HepG2 (cell line): ENCODE data around the gene PAQR6. TPM values are rescaled to one million over a fixed set of nuclear protein-coding genes. Genes with fewer than 3 reads are reported as not detected.

Experiments used
- ATAC-seq: fragments of 200-7000 bp; cut with Tn5 transposase; 3 replicates; pipeline ENCODE4 v1.9.1; 2020; ENCODE audit warnings: mild to moderate bottlenecking, moderate library complexity
- BruUV-seq: library from RNA; stranded (reverse); fragments of 400-500 nt; replicated peaks from 2 replicates; lab custom pipeline; 2021; lab: Mats Ljungman, UMichigan
- CTCF ChIA-PET: fragments of 300-600 bp; formaldehyde crosslinking; extraction: SDS; loops from one replicate; lab custom pipeline; 2021; ENCODE audit warnings: low total read pairs, inconsistent platforms, low intra/inter-chr PET ratio; lab: Yijun Ruan, JAX
- POLR2A ChIA-PET: fragments of 350-600 bp; sonication (Branson Sonifier 250); formaldehyde crosslinking; loops from one replicate; lab custom pipeline; 2020; ENCODE audit warnings: antibody characterized with exemption, inconsistent platforms; lab: Yijun Ruan, JAX
- DNase-seq: peaks from one replicate; pipeline ENCODE4 v3.0.0-alpha.2; 2015; ENCODE audit warnings: low spot score
- FAIRE-seq: peaks from 3 replicates; lab custom pipeline; 2011; peaks lifted over from hg19 to GRCh38; lab: Jason Lieb, UNC
- H2AFZ ChIP-seq: one replicate; pipeline ENCODE4 v1.6.1; 2011; ENCODE audit warnings: low read length, inconsistent platforms
- H3K27ac ChIP-seq: fragments of 300-600 bp; 3 replicates; pipeline ENCODE4 v1.8.0; 2011; ENCODE audit warnings: mixed run types, mild to moderate bottlenecking, mixed read lengths, low read length, inconsistent platforms; ENCODE audit not compliant: insufficient read depth; ENCODE audit errors: extremely low read length
- H3K27me3 ChIP-seq, 2 experiments: fragments of 200-600 bp in 1 of 2; 2 replicates in 1 of 2; 3 replicates in 1 of 2; pipeline versions ENCODE4 v1.6.0 to v1.8.0; 2011; ENCODE audit warnings: low read length in 2 of 2, mild to moderate bottlenecking in 2 of 2, moderate library complexity in 2 of 2, inconsistent platforms in 1 of 2; ENCODE audit not compliant: insufficient read depth in 2 of 2, control insufficient read depth in 1 of 2
- H3K36me3 ChIP-seq, 2 experiments: fragments of 200-600 bp in 1 of 2; replicated peaks in 1 of 2; 2 replicates in 1 of 2; 3 replicates in 1 of 2; pipeline versions ENCODE4 v1.5.1 to v1.8.0; 2011; ENCODE audit warnings: low read length in 2 of 2, inconsistent platforms in 1 of 2; ENCODE audit not compliant: insufficient read depth in 2 of 2, control insufficient read depth in 1 of 2
- H3K4me1 ChIP-seq: 2 replicates; pipeline ENCODE4 v1.5.1; 2012; ENCODE audit warnings: low read length, inconsistent platforms; ENCODE audit not compliant: insufficient read depth
- H3K4me2 ChIP-seq: 2 replicates; pipeline ENCODE4 v1.6.0; 2011; ENCODE audit warnings: low read depth, low read length, inconsistent platforms
- H3K4me3 ChIP-seq, 3 experiments: fragments of 200-600 bp in 1 of 3; sonication (generic), shearing (Covaris generic) in 1 of 3; replicated peaks in 1 of 3; 2 replicates each; pipeline ENCODE4 v1.5.1; 2011 to 2016; ENCODE audit warnings: low read length in 3 of 3, inconsistent platforms in 2 of 3, low read depth in 2 of 3, mild to moderate bottlenecking in 2 of 3, control low read depth in 1 of 3, mixed read lengths in 1 of 3; ENCODE audit not compliant: insufficient read depth in 1 of 3
- H3K79me2 ChIP-seq: one replicate; pipeline ENCODE4 v1.6.1; 2011; ENCODE audit warnings: low read length, inconsistent platforms; ENCODE audit not compliant: insufficient read depth
- H3K9ac ChIP-seq: 2 replicates; pipeline ENCODE4 v1.6.0; 2011; ENCODE audit warnings: mild to moderate bottlenecking, low read depth, low read length, inconsistent platforms; ENCODE audit not compliant: insufficient read depth
- H3K9me3 ChIP-seq: 2 replicates; pipeline ENCODE4 v1.5.1; 2012; ENCODE audit warnings: mild to moderate bottlenecking, low read length
- H4K20me1 ChIP-seq: 2 replicates; pipeline ENCODE4 v1.6.0; 2011; ENCODE audit warnings: inconsistent platforms, mild to moderate bottlenecking, low read length, moderate library complexity; ENCODE audit not compliant: insufficient read depth
- FOXK1 ChIP-seq: sonication (generic); formaldehyde crosslinking; IDR thresholded peaks from 2 replicates; pipeline ENCODE4 v1.4.0; 2020; ENCODE audit warnings: low read depth, missing genetic modification reagents, borderline replicate concordance
- GTF3A ChIP-seq: sonication (generic); formaldehyde crosslinking; conservative IDR thresholded peaks from 2 replicates; pipeline ENCODE4 v1.4.0; 2020; ENCODE audit warnings: mild to moderate bottlenecking, missing genetic modification reagents
- MTF2 ChIP-seq: sonication (generic); formaldehyde crosslinking; IDR thresholded peaks from 2 replicates; pipeline ENCODE4 v1.5.0; 2020; ENCODE audit warnings: missing genetic modification reagents, borderline replicate concordance
- MXD1 ChIP-seq: sonication (generic); formaldehyde crosslinking; IDR thresholded peaks from 2 replicates; pipeline ENCODE4 v1.4.0; 2020; ENCODE audit warnings: mild to moderate bottlenecking, missing genetic modification reagents
- MYC ChIP-seq: sonication (generic); formaldehyde crosslinking; IDR thresholded peaks from 2 replicates; pipeline ENCODE4 v1.9.0; 2021; ENCODE audit warnings: missing genetic modification reagents, borderline replicate concordance
- NR2F6 ChIP-seq, 2 experiments: IDR thresholded peaks; 2 replicates each; pipeline ENCODE4 v1.6.1; 2016; ENCODE audit warnings: antibody characterized with exemption in 1 of 2, mild to moderate bottlenecking in 1 of 2
- RARG ChIP-seq: sonication (generic); formaldehyde crosslinking; IDR thresholded peaks from 2 replicates; pipeline ENCODE4 v1.4.0; 2020; ENCODE audit warnings: low read depth, mild to moderate bottlenecking, missing genetic modification reagents
- RBM39 ChIP-seq: fragments of 200-400 bp; formaldehyde crosslinking; IDR thresholded peaks from one replicate; pipeline ENCODE4 v1.6.1; 2018; ENCODE audit warnings: antibody characterized with exemption, mild to moderate bottlenecking, low read depth, low read length; ENCODE audit not compliant: poor library complexity, severe bottlenecking
- RORA ChIP-seq: sonication (generic); formaldehyde crosslinking; IDR thresholded peaks from 2 replicates; pipeline ENCODE4 v1.5.0; 2020; ENCODE audit warnings: mild to moderate bottlenecking, missing genetic modification reagents, moderate library complexity
- SOX5 ChIP-seq: IDR thresholded peaks from 2 replicates; pipeline ENCODE4 v1.6.1; 2016; ENCODE audit warnings: borderline replicate concordance
- SP2 ChIP-seq: sonication (generic); formaldehyde crosslinking; IDR thresholded peaks from 2 replicates; pipeline ENCODE4 v1.5.1; 2020; ENCODE audit warnings: mild to moderate bottlenecking, missing genetic modification reagents
- SRY ChIP-seq: sonication (generic); formaldehyde crosslinking; IDR thresholded peaks from 2 replicates; pipeline ENCODE4 v1.8.0; 2022; ENCODE audit warnings: mild to moderate bottlenecking, missing genetic modification reagents
- ZEB1 ChIP-seq: IDR thresholded peaks from 2 replicates; pipeline ENCODE4 v1.6.1; 2012; ENCODE audit warnings: mild to moderate bottlenecking, low read depth, inconsistent platforms; ENCODE audit not compliant: insufficient replicate concordance
- ZFP62 ChIP-seq: sonication (generic); formaldehyde crosslinking; IDR thresholded peaks from 2 replicates; pipeline ENCODE4 v1.4.0; 2020; ENCODE audit warnings: missing genetic modification reagents
- ZKSCAN8 ChIP-seq: IDR thresholded peaks from 2 replicates; pipeline ENCODE4 v1.6.1; 2016; ENCODE audit warnings: borderline replicate concordance, missing genetic modification reagents, missing compliant biosample characterization
- ZNF468 ChIP-seq: sonication (generic); formaldehyde crosslinking; IDR thresholded peaks from 2 replicates; pipeline ENCODE4 v1.8.0; 2022; ENCODE audit warnings: mild to moderate bottlenecking, moderate library complexity, missing genetic modification reagents
- ZNF556 ChIP-seq: sonication (generic); formaldehyde crosslinking; IDR thresholded peaks from 2 replicates; pipeline ENCODE4 v1.4.0; 2020; ENCODE audit warnings: mild to moderate bottlenecking, missing genetic modification reagents, borderline replicate concordance
- ZNF607 ChIP-seq: sonication (generic); formaldehyde crosslinking; IDR thresholded peaks from 2 replicates; pipeline ENCODE4 v1.5.1; 2020; ENCODE audit warnings: missing genetic modification reagents, mild to moderate bottlenecking, borderline replicate concordance
- ZNF619 ChIP-seq: sonication (generic); formaldehyde crosslinking; IDR thresholded peaks from 2 replicates; pipeline ENCODE4 v1.4.0; 2020; ENCODE audit warnings: mild to moderate bottlenecking, missing genetic modification reagents
- ZSCAN25 ChIP-seq: sonication (generic); formaldehyde crosslinking; IDR thresholded peaks from 2 replicates; pipeline ENCODE4 v1.8.0; 2022; ENCODE audit warnings: mild to moderate bottlenecking, missing genetic modification reagents
- WGBS: methylation state at CpG from one replicate; pipeline ENCODE4 v1.1.6; 2017; ENCODE audit warnings: low lambda C conversion rate; 5-methylcytosine and 5-hydroxymethylcytosine counted together
- in situ Hi-C: cut with HindIII; loops from 2 replicates; pipeline ENCODE4 v1.10.0; 2017; ENCODE audit warnings: low pct_unique_long_range_greater_than_20kb; ENCODE audit not compliant: extremely low pct_ligation_motif_present
- intact Hi-C: fragments of 100-400 bp; cut with micrococcal nuclease; formaldehyde crosslinking; loops from one replicate; pipeline ENCODE4 v1.10.0; 2022; ENCODE audit not compliant: unreplicated experiment
- polyA plus RNA-seq, 8 experiments: library from polyadenylated mRNA; depleted of rRNA in 3 of 8; stranded (reverse) in 7 of 8; unstranded in 1 of 8; fragments of >200 nt; fragmentation: Illumina TruSeq in 4 of 8; extraction: Trizol in 4 of 8; gene quantifications; 2 replicates each; pipeline versions ENCODE4 v1.2.1 to v1.2.3, GENCODE V29; 2011 to 2016; ENCODE audit warnings: low read depth in 4 of 8, missing spikeins in 1 of 8, mixed read lengths in 1 of 8; ENCODE audit not compliant: insufficient read depth in 1 of 8
- total RNA-seq, 5 experiments: library from RNA; depleted of rRNA; stranded (reverse); fragments of >200 nt; fragmentation: Illumina TruSeq; extraction: Trizol; gene quantifications; 2 replicates each; pipeline ENCODE4 v1.2.3, GENCODE V29; 2016; ENCODE audit warnings: low read depth in 1 of 5
- TF ChIP-seq, protein P1 (sequence below): sonication (generic); formaldehyde crosslinking; IDR thresholded peaks from 2 replicates; pipeline ENCODE4 v1.9.0; 2021; ENCODE audit warnings: missing genetic modification reagents, borderline replicate concordance

PAQR6 gene
- total and polyA plus RNA-seq, 2 of the 13 experiments (the other 11 are each of a cell fraction or from before 2014, with no cell fraction given): 0.82 to 1.4 TPM

GRCh38 chr1:156246241-156246780, 1.5 kb downstream of the PAQR6 start:
- in situ Hi-C loops (no loop called here), intact Hi-C loops (no loop called here)
- Histone ChIP-seq H3K79me2 (no peaks in the 10 kb centered on the region), H3K36me3 (peaks cover 9 to 20% of the 10 kb centered on the region in 2 experiments; a peak in 4 of 5 replicates), H3K9ac (peak overlapping the region; percentile 53), H4K20me1 (no peaks in the 10 kb centered on the region), H3K9me3 (no peaks in the 10 kb centered on the region), H3K4me1 (peaks cover 34% of the 10 kb centered on the region), H3K27ac (no peak overlapping the region), H3K4me3 (peak overlapping the region; percentile 28 to 65 (median 30); a peak in 4 of 6 replicates), H3K27me3 (no peaks in the 10 kb centered on the region), H2AFZ (no peak overlapping the region), H3K4me2 (peak overlapping the region; percentile 92)
- DNase-seq (no peak), FAIRE-seq (no peak), ATAC-seq (no peak)
- ChIA-PET POLR2A (interaction anchor here (0.8 to 1.5 kb wide), 5 partner anchors 9 to 36 kb away, joined by 3 to 7 read pairs (median 3); partner anchors contain the start of gene SMG5), CTCF (no interaction called here)
- WGBS: 47% methylated on average over 9 of the region's 10 CpGs
- BruUV-seq: no TSS peak
- no peak for TF ChIP-seq SRY (CRISPR knock-in tag)
- no peak for TF ChIP-seq ZNF607 (CRISPR knock-in tag)
- TF ChIP-seq NR2F6 (IDR thresholded peaks at IDR 0.05): no peak
- TF ChIP-seq NR2F6 (CRISPR knock-in tag; IDR thresholded peaks at IDR 0.05): no peak
- TF ChIP-seq ZSCAN25 (CRISPR knock-in tag): no peak
- no peak for TF ChIP-seq MXD1 (CRISPR knock-in tag)
- TF ChIP-seq, protein P1, sequence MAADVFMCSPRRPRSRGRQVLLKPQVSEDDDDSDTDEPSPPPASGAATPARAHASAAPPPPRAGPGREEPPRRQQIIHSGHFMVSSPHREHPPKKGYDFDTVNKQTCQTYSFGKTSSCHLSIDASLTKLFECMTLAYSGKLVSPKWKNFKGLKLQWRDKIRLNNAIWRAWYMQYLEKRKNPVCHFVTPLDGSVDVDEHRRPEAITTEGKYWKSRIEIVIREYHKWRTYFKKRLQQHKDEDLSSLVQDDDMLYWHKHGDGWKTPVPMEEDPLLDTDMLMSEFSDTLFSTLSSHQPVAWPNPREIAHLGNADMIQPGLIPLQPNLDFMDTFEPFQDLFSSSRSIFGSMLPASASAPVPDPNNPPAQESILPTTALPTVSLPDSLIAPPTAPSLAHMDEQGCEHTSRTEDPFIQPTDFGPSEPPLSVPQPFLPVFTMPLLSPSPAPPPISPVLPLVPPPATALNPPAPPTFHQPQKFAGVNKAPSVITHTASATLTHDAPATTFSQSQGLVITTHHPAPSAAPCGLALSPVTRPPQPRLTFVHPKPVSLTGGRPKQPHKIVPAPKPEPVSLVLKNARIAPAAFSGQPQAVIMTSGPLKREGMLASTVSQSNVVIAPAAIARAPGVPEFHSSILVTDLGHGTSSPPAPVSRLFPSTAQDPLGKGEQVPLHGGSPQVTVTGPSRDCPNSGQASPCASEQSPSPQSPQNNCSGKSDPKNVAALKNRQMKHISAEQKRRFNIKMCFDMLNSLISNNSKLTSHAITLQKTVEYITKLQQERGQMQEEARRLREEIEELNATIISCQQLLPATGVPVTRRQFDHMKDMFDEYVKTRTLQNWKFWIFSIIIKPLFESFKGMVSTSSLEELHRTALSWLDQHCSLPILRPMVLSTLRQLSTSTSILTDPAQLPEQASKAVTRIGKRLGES (CRISPR knock-in tag): no peak
- TF ChIP-seq FOXK1 (CRISPR knock-in tag): no peak
- no peak for TF ChIP-seq RBM39
- no peak for TF ChIP-seq ZNF468
- TF ChIP-seq MTF2: no peak
- no peak for TF ChIP-seq ZEB1
- TF ChIP-seq ZNF556 (CRISPR knock-in tag): no peak
- TF ChIP-seq ZFP62 (CRISPR knock-in tag): no peak
- TF ChIP-seq ZNF619 (CRISPR knock-in tag): 0 out of 2 replicates have a peak, but pooled peaks have one; percentile 10
- TF ChIP-seq SP2 (CRISPR knock-in tag): no peak
- TF ChIP-seq RARG (CRISPR knock-in tag): no peak
- TF ChIP-seq ZKSCAN8 (CRISPR knock-in tag): no peak
- no peak for TF ChIP-seq RORA (CRISPR knock-in tag)
- no peak for TF ChIP-seq SOX5 (CRISPR knock-in tag)
- no peak for TF ChIP-seq GTF3A
- TF ChIP-seq MYC: no peak
